Osteoblast (primary cell): ENCODE data around the gene ACOT12. TPM values are rescaled to one million over a fixed set of nuclear protein-coding genes. Genes with fewer than 3 reads are reported as not detected.
A peak's percentile ranks its signal among the peaks of the same experiment; 100 is the strongest.

Experiments
- DNase-seq: peaks from one replicate; pipeline ENCODE4 v3.0.0; 2011; ENCODE audit warnings: low spot score, mixed read lengths; ENCODE audit not compliant: insufficient read length; ENCODE audit errors: missing footprints
- H2AFZ ChIP-seq: 2 replicates; pipeline ENCODE4 v1.6.0; 2011; ENCODE audit warnings: mild to moderate bottlenecking, low read length
- H3K27ac ChIP-seq: 2 replicates; pipeline ENCODE4 v1.5.1; 2011; ENCODE audit warnings: mild to moderate bottlenecking, low read depth, low read length, moderate library complexity
- H3K27me3 ChIP-seq: 2 replicates; pipeline ENCODE4 v1.6.0; 2012; ENCODE audit warnings: mild to moderate bottlenecking, control low read depth, inconsistent platforms, low read length, moderate library complexity; ENCODE audit not compliant: insufficient read depth
- H3K36me3 ChIP-seq: 2 replicates; pipeline ENCODE4 v1.5.1; 2011; ENCODE audit warnings: mild to moderate bottlenecking, low read length, control low read depth, moderate library complexity; ENCODE audit not compliant: insufficient read depth
- H3K4me1 ChIP-seq: 2 replicates; pipeline ENCODE4 v1.5.1; 2011; ENCODE audit warnings: mild to moderate bottlenecking, low read length, control low read depth, moderate library complexity; ENCODE audit not compliant: insufficient read depth
- H3K4me2 ChIP-seq: 2 replicates; pipeline ENCODE4 v1.6.0; 2011; ENCODE audit warnings: mild to moderate bottlenecking, low read length; ENCODE audit not compliant: insufficient read depth
- H3K4me3 ChIP-seq: fragments of 200-600 bp; sonication (generic); 3 replicates; pipeline ENCODE4 v1.5.1; 2012; ENCODE audit warnings: mild to moderate bottlenecking, low read length, inconsistent platforms; ENCODE audit not compliant: insufficient read depth
- H3K79me2 ChIP-seq: 2 replicates; pipeline ENCODE4 v1.6.0; 2012; ENCODE audit warnings: mild to moderate bottlenecking, low read length, control low read depth, inconsistent platforms; ENCODE audit not compliant: insufficient read depth
- H3K9me3 ChIP-seq: 2 replicates; pipeline ENCODE4 v1.5.1; 2011; ENCODE audit warnings: low read depth, low read length, control low read depth
- H4K20me1 ChIP-seq: 2 replicates; pipeline ENCODE4 v1.6.0; 2012; ENCODE audit warnings: mild to moderate bottlenecking, low read length, control low read depth; ENCODE audit not compliant: insufficient read depth
- total RNA-seq: library from RNA; depleted of rRNA; stranded (reverse); fragments of >200 nt; gene quantifications from 2 replicates; pipeline ENCODE4 v1.2.3, GENCODE V29; 2012
- TF ChIP-seq, protein P1 (sequence below): IDR thresholded peaks from 2 replicates; pipeline ENCODE4 v1.5.1; 2011; ENCODE audit warnings: mild to moderate bottlenecking, low read depth, low read length, moderate library complexity; ENCODE audit errors: extremely low read depth

The ACOT12 gene
- total RNA-seq, 1 donor: not detected

DNA sequence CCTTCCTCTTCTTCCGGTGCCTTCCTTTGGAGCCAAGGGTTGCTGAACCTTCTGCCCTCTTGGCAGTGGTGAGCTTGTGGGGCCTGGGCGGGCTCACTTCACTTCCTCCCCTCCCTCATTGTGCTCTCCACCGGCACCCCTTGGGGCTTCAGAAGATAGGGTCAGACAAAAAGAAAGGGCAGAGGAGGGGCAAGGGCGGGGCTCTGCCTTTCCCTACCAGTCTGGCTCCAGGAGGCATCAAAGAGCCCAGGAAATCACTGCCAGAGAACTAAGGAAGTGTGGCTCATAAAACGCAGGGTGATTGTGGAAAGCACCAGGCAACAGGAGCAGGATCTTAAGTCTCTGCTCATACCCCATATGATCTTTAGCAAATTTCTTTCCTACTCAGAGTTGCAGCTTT lies 34.8 kb downstream of the ACOT12 start:
- no peaks in the 10 kb centered on the region for H3K4me1 ChIP-seq
- H4K20me1 ChIP-seq: no peaks in the 10 kb centered on the region
- H3K4me2 ChIP-seq: no peak overlapping the region
- no peak for DNase-seq
- H3K4me3 ChIP-seq: no peak overlapping the region
- H3K36me3 ChIP-seq: no peaks in the 10 kb centered on the region
- H3K27me3 ChIP-seq: no peaks in the 10 kb centered on the region
- H3K27ac ChIP-seq: no peak overlapping the region
- H2AFZ ChIP-seq: no peak overlapping the region
- no peaks in the 10 kb centered on the region for H3K9me3 ChIP-seq
- TF ChIP-seq, protein P1, sequence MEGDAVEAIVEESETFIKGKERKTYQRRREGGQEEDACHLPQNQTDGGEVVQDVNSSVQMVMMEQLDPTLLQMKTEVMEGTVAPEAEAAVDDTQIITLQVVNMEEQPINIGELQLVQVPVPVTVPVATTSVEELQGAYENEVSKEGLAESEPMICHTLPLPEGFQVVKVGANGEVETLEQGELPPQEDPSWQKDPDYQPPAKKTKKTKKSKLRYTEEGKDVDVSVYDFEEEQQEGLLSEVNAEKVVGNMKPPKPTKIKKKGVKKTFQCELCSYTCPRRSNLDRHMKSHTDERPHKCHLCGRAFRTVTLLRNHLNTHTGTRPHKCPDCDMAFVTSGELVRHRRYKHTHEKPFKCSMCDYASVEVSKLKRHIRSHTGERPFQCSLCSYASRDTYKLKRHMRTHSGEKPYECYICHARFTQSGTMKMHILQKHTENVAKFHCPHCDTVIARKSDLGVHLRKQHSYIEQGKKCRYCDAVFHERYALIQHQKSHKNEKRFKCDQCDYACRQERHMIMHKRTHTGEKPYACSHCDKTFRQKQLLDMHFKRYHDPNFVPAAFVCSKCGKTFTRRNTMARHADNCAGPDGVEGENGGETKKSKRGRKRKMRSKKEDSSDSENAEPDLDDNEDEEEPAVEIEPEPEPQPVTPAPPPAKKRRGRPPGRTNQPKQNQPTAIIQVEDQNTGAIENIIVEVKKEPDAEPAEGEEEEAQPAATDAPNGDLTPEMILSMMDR: no peak
- no peaks in the 10 kb centered on the region for H3K79me2 ChIP-seq

DNA sequence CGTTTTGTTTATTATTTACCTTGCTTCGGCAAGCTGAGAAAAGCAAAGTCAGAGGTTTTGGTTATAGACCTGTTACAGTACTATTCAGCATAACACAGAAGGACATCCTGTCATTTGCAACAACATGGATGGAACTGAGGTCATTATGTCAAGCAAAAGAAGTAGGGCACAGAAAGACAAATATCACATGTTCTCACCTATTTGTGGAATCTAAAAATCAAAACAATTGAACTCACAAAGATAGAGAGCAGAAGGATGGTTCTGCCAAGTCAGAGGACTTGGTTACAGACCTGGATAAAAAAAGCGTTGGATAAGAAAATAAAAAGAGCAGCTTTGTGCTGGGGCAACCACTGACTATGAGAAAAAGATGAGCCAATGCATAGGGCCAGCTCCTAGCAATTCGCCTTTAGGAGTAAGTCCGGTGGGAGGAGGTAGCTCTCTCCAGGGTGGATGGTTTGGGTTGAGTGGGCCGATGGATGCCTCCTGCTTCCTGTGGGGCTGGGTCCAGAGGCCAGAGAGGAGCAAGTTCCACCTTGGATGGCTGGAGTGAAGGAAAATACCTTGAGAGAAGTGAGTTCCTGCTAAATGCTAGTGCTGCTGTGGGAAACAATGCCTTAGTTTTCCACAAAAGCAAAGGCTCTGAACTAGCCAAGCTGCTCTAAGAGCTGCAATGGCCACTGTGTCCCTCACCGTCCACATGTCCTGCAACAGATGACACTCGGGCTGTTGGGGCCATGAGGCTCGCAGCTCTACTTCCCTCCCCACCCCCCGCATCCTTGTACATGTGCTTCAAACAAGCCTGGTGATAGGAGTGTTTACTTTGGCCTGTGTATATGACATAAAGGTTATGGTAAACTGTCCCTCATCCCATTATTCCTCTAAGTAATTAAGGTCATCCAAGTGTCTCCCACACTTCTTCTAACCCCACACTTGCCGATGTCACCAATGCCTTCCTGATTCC lies 38.4 kb downstream of the ACOT12 start:
- no peak overlapping the region for H3K4me3 ChIP-seq
- DNase-seq: no peak
- TF ChIP-seq, protein P1: no peak
- no peaks in the 10 kb centered on the region for H3K36me3 ChIP-seq
- no peak overlapping the region for H3K27ac ChIP-seq
- no peak overlapping the region for H2AFZ ChIP-seq
- H4K20me1 ChIP-seq: no peaks in the 10 kb centered on the region
- no peaks in the 10 kb centered on the region for H3K4me1 ChIP-seq
- H3K9me3 ChIP-seq: no peaks in the 10 kb centered on the region
- peaks cover 8% of the 10 kb centered on the region for H3K27me3 ChIP-seq
- no peaks in the 10 kb centered on the region for H3K79me2 ChIP-seq
- H3K4me2 ChIP-seq: no peak overlapping the region

DNA sequence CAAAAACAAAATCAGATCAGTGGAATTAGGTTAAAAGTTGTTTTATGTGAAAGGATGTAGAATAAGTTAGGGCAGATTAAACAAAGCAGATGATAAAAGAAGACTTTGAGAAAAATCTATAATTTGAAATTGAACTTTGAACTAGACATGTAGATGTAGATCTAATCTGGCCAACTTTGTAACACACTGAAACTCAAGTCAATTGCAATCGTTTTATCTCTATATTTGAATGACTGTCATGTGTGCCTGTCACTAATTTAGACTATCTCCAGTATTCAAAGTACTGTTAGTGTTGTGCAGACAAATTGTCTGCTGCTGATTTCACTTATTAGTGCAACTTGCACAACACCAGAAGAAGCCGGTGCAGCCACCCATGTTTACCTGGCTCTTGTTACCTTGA lies 39.8 kb downstream of the ACOT12 start:
- H3K27me3 ChIP-seq: peaks cover 8% of the 10 kb centered on the region
- H2AFZ ChIP-seq: no peak overlapping the region
- H3K36me3 ChIP-seq: no peaks in the 10 kb centered on the region
- DNase-seq: peak; percentile 46
- H3K4me1 ChIP-seq: no peaks in the 10 kb centered on the region
- no peak overlapping the region for H3K4me2 ChIP-seq
- H3K27ac ChIP-seq: no peak overlapping the region
- no peaks in the 10 kb centered on the region for H4K20me1 ChIP-seq
- H3K4me3 ChIP-seq: no peak overlapping the region
- H3K9me3 ChIP-seq: no peaks in the 10 kb centered on the region
- H3K79me2 ChIP-seq: no peaks in the 10 kb centered on the region
- TF ChIP-seq, protein P1: no peak

DNA sequence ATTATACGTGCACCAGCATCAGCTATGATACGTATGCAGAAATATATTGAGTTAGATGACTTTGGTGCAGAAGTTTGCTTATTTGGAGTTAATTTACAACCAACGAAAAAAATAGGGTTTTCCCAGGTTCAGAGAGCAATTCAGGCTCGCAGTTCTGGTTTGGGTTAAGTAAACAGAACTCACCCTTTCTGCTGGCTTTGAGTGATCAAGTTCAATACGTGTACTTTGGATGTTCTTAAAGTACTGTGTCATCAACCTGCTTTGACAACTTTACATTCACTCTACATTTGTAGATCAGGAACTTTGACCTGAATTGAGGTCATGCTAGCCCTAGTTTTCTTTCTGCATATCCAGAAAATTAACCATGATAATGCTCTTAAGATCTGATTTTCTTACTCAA lies 40.7 kb downstream of the ACOT12 start:
- H3K36me3 ChIP-seq: no peaks in the 10 kb centered on the region
- DNase-seq: no peak
- no peak overlapping the region for H2AFZ ChIP-seq
- H3K4me3 ChIP-seq: no peak overlapping the region
- H3K27ac ChIP-seq: no peak overlapping the region
- no peak overlapping the region for H3K4me2 ChIP-seq
- H3K4me1 ChIP-seq: no peaks in the 10 kb centered on the region
- H3K9me3 ChIP-seq: no peaks in the 10 kb centered on the region
- TF ChIP-seq, protein P1: no peak
- no peaks in the 10 kb centered on the region for H3K79me2 ChIP-seq
- peaks cover 8% of the 10 kb centered on the region for H3K27me3 ChIP-seq
- no peaks in the 10 kb centered on the region for H4K20me1 ChIP-seq
